ENCODE results near the gene RFC3. TPM values are rescaled to one million over a fixed set of nuclear protein-coding genes. Genes with fewer than 3 reads are reported as not detected.
"Not testable (repeated sequence)": the region's sequence is repeated elsewhere in the genome, so short reads cannot be mapped to it uniquely, and the experiment has no call there.

RFC3 gene
- total RNA-seq, 2 donors from 2014 or later, result 2.6 to 6.3 TPM

GRCh38 chr13:33806470-33807248 is 11.3 kb upstream of the RFC3 start:
- ATAC-seq (ENCODE audit: insufficient number of reproducible peaks, low FRiP score, low read depth) (no peak), DNase-seq (ENCODE audit: low spot score) (no peak)
- Histone ChIP-seq H3K4me3 (no peak overlapping the region), H3K9me3 (no peaks in the 10 kb centered on the region), H3K4me1 (ENCODE audit: control insufficient read depth in 1 of 2, low read depth in 2 of 2) (no peaks in the 10 kb centered on the region), H3K27ac (no peak overlapping the region), H3K36me3 (no peaks in the 10 kb centered on the region), H3K27me3 (replicated peaks; ENCODE audit: insufficient read depth) (no peaks in the 10 kb centered on the region)
- no peak for TF ChIP-seq CTCF (IDR thresholded peaks at IDR 0.05)

GRCh38 chr13:33812829-33813228 is 5.1 kb upstream of the RFC3 start:
- not testable (repeated sequence) for H3K36me3 ChIP-seq; H3K4me3 ChIP-seq; H3K27me3 ChIP-seq (replicated peaks; ENCODE audit: insufficient read depth); ATAC-seq (ENCODE audit: insufficient number of reproducible peaks, low FRiP score, low read depth); H3K4me1 ChIP-seq (ENCODE audit: control insufficient read depth in 1 of 2, low read depth in 2 of 2); DNase-seq (ENCODE audit: low spot score); H3K9me3 ChIP-seq; H3K27ac ChIP-seq

GRCh38 chr13:33815011-33815550 is 2.9 kb upstream of the RFC3 start:
- no peak overlapping the region for H3K27ac ChIP-seq
- H3K36me3 ChIP-seq, result no peaks in the 10 kb centered on the region
- no peak overlapping the region for H3K4me3 ChIP-seq
- ATAC-seq (ENCODE audit: insufficient number of reproducible peaks, low FRiP score, low read depth) (no peak), DNase-seq (ENCODE audit: low spot score) (no peak)
- H3K27me3 ChIP-seq (replicated peaks; ENCODE audit: insufficient read depth), result no peaks in the 10 kb centered on the region
- TF ChIP-seq CTCF (IDR thresholded peaks at IDR 0.05), result no peak
- H3K9me3 ChIP-seq, result no peaks in the 10 kb centered on the region
- H3K4me1 ChIP-seq (ENCODE audit: control insufficient read depth in 1 of 2, low read depth in 2 of 2), result peaks cover 0 to 9% of the 10 kb centered on the region in 2 donors

GRCh38 chr13:33816912-33817311 is 1.0 kb upstream of the RFC3 start:
- H3K4me1 ChIP-seq (ENCODE audit: control insufficient read depth in 1 of 2, low read depth in 2 of 2), result peaks cover 0 to 9% of the 10 kb centered on the region in 2 donors
- H3K27ac ChIP-seq, result no peak overlapping the region
- no peaks in the 10 kb centered on the region for H3K27me3 ChIP-seq (replicated peaks; ENCODE audit: insufficient read depth)
- no peak for TF ChIP-seq CTCF (IDR thresholded peaks at IDR 0.05)
- no peaks in the 10 kb centered on the region for H3K36me3 ChIP-seq
- H3K4me3 ChIP-seq, result no peak overlapping the region
- no peak for DNase-seq (ENCODE audit: low spot score)
- H3K9me3 ChIP-seq, result no peaks in the 10 kb centered on the region
- ATAC-seq (ENCODE audit: insufficient number of reproducible peaks, low FRiP score, low read depth), result no peak

- Histone ChIP-seq H3K27ac (peak overlapping the region; percentile 31 to 51), H3K4me1 (ENCODE audit: control insufficient read depth in 1 of 2, low read depth in 2 of 2) (peaks cover 0 to 9% of the 10 kb centered on the region in 2 donors), H3K4me3 (peak overlapping the region; percentile 95), H3K9me3 (no peaks in the 10 kb centered on the region), H3K36me3 (no peaks in the 10 kb centered on the region), H3K27me3 (replicated peaks; ENCODE audit: insufficient read depth) (no peaks in the 10 kb centered on the region)
- no peak for TF ChIP-seq CTCF (IDR thresholded peaks at IDR 0.05)
- ATAC-seq (ENCODE audit: insufficient number of reproducible peaks, low FRiP score, low read depth), result peak; percentile 13
- no peak for DNase-seq (ENCODE audit: low spot score)
These were observed 442 bp upstream of the RFC3 start for GRCh38 chr13:33817513-33817900.

Measured in thoracic aorta (tissue), 2 donors.